ENCODE results near the gene GPRASP3.
"Not testable (repeated sequence)": the region's sequence is repeated elsewhere in the genome, so short reads cannot be mapped to it uniquely, and the experiment has no call there.

The GPRASP3 gene, protein sequence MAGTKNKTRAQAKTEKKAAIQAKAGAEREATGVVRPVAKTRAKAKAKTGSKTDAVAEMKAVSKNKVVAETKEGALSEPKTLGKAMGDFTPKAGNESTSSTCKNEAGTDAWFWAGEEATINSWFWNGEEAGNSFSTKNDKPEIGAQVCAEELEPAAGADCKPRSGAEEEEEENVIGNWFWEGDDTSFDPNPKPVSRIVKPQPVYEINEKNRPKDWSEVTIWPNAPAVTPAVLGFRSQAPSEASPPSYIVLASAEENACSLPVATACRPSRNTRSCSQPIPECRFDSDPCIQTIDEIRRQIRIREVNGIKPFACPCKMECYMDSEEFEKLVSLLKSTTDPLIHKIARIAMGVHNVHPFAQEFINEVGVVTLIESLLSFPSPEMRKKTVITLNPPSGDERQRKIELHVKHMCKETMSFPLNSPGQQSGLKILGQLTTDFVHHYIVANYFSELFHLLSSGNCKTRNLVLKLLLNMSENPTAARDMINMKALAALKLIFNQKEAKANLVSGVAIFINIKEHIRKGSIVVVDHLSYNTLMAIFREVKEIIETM

DNA sequence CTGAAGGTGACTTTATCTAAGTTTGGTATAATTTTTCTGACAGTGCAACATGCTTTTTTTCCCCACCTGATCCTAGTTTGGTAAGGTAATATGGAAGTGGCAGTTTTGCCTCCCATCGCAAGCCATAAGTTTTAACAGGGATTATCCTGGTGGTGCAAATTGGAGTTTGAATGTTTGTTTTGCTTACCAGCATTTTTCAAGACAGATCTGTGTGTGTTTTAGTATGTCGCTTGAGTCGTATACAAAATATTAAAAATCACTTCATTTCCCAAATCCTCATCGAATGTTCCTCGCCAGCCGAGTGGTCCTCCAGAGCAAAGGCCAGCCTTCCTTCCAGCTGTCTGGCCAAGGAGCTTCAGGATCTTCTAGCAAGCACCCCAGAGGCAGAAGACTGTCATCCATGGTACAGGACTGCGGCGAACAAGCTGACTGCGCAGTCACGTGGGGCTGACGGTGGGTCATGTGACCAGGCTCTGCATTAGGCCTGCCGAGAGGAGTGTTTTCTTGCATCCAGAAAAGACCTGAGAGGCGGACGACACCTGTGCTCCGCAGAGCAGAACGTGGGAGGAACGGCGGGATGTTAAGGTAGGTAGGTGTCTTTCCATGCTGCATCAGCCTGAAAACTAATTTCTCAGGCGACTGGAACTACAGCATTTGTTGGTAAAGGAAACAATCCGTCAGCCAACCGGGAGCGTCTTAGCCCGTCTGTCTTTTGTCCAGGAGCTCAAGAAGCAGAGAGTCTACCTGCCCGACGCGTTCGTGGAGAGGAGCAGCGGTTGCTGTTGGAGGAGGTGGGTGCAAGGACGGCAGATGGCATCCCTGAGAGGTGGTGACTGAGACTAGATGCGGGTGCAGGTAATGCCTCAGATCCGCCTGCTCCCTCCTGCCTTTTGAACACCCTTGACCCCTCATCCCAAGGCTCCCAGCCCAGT, at the start of gene GPRASP3:
Gene GPRASP3, plus strand, starts transcription at position 507 of the 932 bp plus-strand sequence. CDS start 28,253 bp downstream, outside the sequence.
- DNase-seq (ENCODE audit: low spot score) = peak; percentile 44

DNA sequence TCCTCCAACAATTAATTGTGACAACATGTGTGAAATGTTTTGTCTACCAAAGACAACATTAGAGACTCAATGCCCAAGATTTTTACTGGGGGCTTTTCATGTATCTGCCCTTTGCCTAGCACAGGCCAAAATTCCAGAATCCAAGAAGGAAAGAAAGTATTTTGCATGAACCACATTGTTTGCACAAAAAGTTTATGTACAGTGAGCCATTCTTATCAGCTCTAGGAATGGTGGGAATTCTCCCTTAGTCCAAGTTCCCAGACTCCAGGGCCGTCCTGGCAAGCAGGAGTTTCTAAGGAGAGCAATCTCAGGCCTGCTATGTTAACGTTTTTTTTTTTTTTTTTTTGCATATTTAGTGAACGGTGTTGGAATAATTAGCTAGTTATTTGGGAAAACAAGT, 47.7 kb upstream of the GPRASP3 start:
- DNase-seq (ENCODE audit: low spot score) = no peak

DNA sequence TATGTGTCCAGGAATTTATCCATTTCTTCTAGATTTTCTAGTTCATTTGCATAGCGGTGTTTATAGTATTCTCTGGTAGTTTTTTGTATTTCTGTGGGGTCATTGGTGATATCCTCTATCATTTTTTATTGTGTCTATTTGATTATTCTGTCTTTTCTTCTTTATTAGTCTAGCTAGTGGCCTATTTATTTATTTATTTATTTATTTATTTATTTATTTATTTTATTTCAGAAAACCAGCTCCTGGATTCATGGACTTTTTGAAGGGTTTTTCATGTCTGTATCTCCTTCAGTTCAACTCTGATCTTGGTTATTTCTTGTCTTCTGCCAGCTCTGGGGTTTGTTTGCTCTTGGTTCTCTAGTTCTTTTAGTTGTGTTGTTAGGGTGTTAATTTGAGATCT, 43.1 kb upstream of the GPRASP3 start:
- not testable (repeated sequence) for DNase-seq (ENCODE audit: low spot score)

DNA sequence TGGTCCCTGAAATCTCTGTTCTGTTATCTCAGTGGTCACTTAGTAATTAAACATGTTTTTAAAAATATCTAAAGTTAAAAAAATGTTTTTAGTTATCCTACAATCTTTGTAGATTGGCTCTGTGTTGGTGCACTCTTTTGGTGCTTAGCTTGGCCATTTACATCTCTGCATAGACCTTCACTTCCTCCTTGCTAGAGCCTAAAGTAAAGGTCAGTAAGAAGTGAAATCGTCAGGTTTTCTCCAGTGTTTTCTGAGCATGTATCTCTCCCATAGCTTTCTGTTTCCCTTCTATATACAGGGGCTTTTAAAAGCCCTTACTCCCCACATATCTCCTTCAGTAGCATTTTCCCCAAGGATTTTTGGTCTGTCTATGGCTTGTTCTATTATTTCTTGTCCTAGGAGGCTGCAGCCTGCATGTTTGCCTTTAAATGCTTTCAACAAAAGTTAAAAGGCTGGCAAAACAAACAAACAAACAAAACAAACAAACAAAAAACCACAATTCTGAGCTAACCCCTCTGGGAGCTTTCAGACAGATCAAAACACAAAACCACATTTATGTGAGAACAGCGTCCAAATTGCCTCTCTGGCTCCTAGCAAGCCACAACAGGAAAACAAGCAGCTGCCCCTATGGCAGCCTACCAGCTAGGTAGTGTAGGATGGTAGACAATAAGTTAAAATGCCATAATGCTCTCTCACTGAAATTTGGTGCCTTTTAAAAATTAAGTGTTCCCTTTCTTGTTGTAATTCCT, 35.6 kb upstream of the GPRASP3 start:
- no peak for DNase-seq (ENCODE audit: low spot score)

DNA sequence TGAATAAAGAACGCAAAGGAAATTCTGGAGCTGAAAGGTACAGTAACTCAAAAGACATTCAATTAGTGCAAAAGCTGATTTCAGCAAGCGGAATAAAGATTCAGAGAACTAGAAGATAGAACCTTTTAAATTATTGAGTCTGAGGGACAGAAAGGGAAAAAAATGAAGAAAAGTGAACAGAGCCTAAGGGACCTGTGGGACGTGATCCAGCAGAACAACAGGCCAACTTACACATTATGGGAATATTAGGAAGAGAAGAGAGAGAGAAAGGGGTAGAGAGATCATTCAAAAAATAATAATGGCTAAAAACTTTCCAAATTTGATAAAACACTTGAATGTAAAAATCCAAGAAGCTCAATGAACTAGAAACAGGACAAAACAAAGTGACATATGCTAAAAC, 25.8 kb upstream of the GPRASP3 start:
- no peak for DNase-seq (ENCODE audit: low spot score)

DNA sequence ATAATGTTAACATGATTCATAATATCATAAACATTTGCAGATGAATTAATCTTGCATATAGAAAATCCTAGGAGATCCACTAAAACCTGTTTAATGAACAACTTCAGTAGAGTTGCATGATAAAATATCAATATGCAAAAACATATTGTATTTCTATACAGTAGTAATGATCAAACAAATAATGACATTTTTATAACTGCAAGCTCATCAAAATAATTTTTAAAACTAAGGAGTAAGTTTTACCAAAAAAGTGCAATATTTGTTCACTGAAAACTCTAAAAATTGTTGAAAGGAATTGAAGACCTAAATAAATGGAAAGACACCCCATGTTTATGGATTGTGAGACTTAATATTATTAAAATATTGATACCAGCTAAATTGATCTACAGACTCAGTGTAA, 24.2 kb upstream of the GPRASP3 start:
- DNase-seq (ENCODE audit: low spot score) = no peak

DNA sequence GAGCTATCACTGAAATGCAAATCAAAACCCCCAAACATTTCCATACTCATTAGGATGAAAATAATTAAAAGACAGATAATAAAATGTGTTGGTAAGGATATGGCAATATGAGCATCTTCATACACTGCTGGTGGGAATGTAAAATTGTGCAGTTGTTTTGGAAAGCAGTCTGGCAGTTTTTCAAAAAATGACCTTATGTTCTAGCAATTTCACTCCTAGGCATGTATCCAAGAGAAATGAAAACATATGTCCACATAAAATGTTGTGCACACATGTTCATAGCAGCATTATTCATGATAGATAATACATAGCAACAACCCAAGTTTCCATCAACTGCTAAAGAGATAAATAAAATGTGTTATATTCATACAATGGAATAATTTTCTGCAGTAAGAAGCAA, 23.0 kb upstream of the GPRASP3 start:
- no peak for DNase-seq (ENCODE audit: low spot score)

DNA sequence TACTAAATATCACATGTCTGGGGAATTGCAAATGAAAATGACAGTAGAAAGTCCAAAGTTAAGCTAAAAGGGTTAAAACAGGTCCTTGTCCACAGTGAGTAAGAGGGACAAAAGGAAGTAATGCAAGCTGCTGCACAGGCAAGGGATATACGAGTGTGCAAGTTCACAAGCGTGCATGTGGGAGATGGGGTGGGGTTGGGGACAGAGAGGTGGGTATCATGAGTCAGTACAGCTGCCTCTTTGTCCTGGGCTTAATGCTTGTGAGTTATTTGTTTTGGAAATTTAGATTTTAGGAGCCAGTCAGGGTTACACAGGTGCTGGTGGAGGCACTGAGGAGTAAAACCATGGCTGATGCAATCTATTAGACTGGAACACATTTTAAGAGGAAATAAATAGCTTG, 11.6 kb upstream of the GPRASP3 start:
- DNase-seq (ENCODE audit: low spot score) = no peak

DNA sequence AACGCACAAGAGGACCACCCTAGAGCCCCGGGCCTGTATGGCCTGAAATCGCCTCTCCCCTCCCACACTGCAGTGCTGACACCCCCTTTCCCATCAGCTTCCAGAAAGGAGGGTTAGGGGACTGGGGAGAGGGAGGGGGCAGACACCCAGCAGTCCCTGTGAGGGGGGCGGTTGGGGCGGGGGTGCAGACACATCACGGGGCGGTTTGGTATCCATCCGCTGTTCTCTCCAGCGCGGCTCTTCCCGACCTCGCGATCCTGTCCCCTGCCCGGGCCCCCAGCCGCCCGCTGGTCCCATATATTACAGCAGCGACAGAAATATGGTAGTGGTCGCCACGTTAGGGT, 8.7 kb upstream of the GPRASP3 start:
- no peak for DNase-seq (ENCODE audit: low spot score)

DNA sequence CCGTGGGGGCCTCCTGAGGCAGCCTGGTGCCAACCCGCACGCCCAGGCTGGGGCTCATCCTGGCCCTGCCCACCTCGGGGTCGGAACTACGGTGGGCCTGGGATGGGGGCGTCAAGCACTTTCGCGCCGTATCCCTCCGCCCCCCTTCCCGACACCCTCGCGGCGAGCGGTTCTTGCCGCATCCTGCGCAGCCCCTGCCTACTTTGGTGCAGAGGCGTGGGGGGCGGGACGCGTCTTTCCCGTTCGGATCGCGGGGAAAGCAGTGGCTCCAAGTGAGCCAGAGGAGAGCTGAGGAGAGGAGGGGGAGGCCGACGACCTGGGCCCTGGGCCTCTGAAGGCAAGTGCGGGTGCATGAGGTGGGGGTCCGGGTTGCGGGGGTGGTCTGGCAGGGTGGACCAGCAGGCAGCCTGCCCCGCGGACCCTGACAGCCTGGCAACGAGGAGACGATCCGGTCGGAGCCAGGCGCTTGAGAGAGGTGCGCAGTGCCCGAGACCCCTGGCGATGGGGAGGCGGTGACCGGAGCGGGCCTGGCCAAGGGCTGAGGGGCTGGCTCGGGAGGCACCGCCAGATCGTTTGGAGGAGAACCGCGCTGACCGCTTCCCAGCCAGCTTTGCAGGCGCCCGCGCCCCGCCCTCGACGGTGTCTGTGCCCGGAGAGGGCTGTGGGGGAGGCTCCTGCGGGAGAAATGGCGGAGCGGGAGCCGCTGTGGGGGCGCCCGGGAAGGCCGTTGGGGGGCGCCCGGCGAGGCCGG, 8.2 kb upstream of the GPRASP3 start, which contains the start of gene GPRASP2:
Gene GPRASP2, plus strand, starts transcription at position 233 of the 751 bp plus-strand sequence. CDS start 2,422 bp downstream, outside the sequence.
- no peak for DNase-seq (ENCODE audit: low spot score)

DNA sequence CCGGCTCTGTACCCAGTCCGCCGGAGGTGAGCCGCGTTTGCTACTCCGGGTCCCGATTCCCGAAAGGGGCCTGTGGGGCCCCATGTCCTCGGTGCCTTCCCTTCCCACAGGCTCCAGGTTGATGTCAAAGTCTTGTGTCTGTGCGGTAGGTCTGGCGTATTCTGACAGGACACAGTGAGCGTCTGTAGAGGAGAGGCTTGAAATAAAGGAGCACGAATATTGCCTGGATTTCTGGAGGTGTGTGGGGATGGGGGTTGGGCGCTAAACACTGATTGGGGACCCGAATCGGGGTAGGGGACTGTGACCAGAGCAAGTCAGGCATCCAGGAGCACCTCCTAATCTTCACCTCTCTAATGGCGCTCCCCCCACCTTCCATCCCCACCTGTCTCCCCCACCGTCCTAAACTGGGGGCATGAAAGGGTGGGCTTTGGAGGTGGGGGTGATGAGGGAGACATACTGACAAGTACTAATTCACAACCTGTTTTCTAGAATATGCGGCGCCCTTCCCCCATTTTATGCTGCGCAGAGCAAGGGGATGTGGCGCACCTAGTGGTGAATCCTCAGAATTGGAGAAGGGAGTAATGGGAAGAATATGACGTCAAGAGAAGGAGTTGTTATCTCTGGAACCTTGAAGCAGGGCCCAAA, 7.4 kb upstream of the GPRASP3 start:
- DNase-seq (ENCODE audit: low spot score) = no peak

DNA sequence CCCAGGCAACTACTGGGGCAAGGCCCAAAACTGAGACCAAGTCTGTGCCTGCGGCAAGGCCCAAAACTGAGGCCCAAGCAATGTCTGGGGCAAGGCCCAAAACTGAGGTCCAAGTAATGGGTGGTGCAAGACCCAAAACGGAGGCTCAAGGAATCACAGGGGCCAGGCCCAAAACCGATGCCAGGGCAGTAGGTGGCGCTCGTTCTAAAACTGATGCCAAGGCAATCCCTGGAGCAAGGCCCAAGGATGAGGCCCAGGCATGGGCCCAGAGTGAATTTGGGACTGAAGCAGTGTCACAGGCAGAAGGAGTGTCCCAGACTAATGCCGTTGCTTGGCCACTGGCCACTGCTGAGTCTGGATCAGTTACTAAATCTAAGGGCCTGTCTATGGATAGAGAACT, 5.5 kb upstream of the GPRASP3 start:
- DNase-seq (ENCODE audit: low spot score) = no peak

DNA sequence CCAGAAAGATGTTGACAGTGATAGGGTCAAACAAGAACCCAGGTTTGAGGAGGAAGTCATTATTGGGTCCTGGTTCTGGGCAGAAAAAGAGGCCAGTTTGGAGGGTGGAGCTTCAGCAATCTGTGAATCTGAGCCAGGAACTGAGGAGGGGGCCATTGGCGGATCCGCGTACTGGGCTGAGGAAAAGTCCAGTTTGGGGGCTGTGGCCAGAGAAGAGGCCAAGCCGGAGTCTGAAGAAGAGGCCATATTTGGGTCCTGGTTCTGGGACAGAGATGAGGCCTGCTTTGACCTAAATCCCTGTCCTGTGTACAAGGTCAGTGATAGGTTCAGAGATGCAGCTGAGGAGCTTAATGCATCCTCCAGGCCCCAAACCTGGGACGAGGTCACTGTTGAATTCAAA, 4.6 kb upstream of the GPRASP3 start:
- DNase-seq (ENCODE audit: low spot score) = no peak

DNA sequence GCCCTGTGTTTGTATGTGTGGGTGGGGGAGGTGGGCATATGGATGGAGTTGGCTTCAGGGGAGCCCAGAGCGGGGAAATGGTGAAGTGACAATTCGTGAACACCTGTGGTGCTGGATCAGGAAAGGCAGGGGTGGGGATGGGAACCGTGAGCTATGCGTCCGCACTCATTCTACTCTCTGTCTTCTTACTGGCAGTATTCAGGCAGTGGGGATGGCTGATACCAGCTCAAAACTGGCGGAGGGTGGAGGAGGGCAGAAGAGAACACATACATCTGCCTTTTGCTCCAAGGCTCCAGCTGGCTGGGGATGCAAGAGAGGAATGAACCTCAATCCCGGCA, 595 bp downstream of the GPRASP3 start:
- DNase-seq (ENCODE audit: low spot score) = not testable (repeated sequence)

DNA sequence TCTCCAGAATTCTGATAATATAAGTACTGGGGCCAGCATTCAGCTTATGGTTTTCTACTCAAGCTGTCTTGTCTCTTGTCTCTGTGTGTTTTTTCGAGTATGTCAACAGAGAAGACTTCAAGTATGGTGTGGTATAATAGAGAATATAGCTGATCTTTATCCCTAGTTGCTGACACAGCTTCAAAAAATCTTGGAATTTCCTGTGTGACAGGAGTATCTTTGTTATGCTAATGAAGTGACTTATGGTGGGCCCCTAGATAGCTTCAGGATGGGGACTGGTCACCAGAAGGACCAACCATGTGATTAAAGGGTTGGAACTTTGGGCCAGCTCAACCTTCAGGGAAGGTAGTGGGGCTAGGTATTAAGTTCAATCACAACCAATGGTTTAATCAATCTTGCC, 2.9 kb downstream of the GPRASP3 start:
- DNase-seq (ENCODE audit: low spot score) = no peak

DNA sequence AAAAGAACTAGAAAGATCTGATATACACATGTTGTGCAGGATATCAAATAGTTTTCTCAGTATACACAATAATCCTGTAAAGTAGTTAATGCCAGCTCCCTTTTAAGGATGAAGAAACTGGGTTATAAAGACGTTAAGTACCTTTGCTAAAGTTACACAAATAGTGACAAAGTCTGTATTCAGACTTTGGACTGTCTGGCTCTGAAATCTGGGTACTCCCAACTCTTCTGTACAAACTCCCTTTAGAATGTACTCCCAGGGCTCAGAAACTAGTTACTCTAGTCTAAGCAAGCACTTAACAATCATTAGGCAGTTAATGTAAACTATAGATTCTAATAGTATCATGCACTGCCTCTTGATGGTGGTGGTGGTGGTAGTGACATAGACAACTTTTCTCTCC, 7.2 kb downstream of the GPRASP3 start:
- no peak for DNase-seq (ENCODE audit: low spot score)

DNA sequence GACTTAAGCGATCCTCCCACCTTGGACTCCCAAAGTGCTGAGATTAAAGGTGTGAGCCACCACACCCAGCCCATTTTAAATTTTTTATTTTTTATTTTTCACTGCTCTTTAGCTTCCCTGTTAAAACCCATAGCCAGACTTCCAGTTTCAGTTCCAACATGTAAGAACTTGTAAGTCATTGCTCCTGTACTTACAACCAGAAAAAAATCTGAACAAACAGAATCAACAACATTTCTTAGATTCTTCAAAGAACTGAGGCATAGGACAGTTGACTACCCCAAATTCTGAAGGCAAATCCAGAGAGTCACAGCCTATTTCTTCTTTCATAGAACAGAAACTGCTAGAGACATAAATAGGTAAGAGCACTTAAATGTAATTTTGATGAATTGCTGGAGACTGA, 8.1 kb downstream of the GPRASP3 start:
- DNase-seq (ENCODE audit: low spot score) = no peak

DNA sequence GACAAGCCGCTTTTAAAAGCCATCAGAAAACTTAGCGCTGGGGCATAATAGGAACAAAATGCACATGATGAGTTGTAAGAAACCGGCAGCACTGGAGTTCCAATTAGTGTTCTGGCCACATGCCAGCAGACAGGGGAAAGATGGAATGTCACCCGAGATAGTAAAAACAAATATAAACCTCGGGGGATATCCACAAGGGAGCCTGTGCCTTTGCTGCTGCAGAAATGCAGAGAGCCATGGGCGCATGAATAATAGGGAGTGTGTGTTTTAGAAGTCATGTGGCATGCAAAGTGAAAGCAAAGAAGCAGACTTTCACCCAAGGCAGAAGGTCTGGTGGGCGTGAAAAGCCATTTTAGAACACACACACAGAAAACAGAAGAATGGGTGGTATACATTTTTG, 19.1 kb downstream of the GPRASP3 start:
- DNase-seq (ENCODE audit: low spot score) = no peak

DNA sequence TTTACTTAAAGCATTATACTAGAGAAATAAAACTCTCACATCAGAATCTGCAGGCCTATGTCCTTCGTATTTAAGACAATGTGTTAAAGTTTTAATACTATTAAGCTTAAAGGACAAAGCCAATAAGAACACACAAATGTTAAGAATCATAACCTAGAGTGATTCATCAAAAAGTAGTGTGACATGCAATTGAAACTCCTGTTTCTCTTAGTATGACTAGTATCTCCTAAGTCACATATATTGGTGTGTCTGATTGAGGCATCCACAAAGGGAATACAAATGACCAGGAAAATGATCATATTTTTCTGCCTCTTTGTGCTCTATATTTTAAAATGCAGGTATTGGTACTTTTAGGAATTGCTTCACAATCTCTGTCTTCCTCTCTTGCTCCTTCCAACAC, 23.8 kb downstream of the GPRASP3 start:
- DNase-seq (ENCODE audit: low spot score) = no peak

DNA sequence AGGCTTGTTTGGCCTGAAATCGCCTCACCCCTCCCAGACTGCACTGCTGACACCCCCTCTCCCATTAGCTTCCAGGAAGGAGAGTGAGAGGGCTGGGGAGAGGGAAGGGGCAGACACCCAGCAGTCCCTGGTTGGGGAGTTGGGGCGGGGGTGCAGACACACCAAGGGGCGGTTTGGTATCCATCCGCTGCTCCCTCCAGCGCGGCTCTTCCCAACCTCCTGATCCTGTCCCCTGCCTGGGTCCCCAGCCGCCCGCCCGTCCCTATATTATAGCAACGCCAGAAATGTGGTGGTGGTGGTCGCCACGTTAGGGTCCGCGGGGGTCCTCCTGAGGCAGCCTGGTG, 24.9 kb downstream of the GPRASP3 start:
- no peak for DNase-seq (ENCODE audit: low spot score)

Data from germinal center (tissue), 1 donor.